NCI-H2196 treated with DMSO at 0.1 percent for 48 hours (cell line): ENCODE data around the gene SUPT20HL2.
"Not testable (repeated sequence)": the region's sequence is repeated elsewhere in the genome, so short reads cannot be mapped to it uniquely, and the experiment has no call there.

Experiments used
- DNase-seq: peaks from one replicate; lab custom pipeline; 2025; ENCODE audit not compliant: unreplicated experiment; lab: John Stamatoyannopoulos, UW

SUPT20HL2 gene

DNA sequence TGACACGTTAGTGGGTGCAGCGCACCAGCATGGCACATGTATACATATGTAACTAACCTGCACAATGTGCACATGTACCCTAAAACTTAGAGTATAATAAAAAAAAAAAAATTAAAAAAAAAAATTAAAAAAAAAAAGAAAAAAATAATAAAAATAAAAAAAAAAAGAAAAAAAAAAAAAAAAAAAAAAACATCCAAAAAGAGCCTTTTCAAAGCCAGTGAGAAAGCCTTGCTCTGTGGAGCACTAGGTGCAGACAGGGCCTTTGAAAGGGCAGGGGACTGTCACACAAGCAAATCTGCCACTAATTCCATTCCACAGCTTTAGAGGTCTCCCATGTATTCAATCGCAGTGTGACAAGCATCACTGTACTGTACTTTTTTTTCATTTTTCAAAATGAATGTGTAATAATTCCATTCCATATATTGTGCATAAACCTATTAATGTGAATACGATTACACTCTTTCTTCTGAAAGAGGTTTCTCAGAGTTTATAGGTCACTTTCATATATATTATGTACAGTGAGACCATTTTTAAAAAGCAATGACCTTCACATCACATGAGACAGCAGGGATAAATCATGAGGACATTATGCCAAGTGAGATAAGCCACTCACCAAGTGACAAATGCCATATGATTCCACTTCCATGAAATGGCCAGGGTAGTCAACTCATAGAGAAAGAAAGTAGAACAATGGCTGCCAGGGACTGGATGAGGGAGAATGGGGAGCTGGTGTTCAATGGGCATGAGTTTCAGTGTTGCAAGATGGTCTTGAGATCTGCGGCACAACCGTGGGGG, 4.1 kb downstream of the SUPT20HL2 start:
- DNase-seq: not testable (repeated sequence)

DNA sequence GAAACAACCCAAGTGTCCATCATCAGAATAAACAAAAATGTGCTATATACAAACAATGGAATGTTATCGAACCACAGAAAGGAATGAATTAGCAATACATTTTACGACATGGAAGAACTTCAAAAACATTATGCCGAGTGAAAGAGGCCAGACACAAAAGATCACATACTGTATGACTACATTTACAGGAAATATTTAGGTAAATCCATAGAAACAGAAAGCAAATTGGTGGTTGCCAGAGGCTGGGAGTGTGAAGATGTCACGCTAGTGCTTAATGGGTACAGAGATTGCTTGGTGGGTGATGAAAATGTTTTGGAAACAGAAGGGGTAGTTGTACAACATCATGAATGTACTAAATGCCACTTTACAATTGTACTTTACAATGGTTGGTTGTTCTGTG, 5.1 kb downstream of the SUPT20HL2 start:
- not testable (repeated sequence) for DNase-seq

GRCh38 chrX:24306440-24306839, 7.4 kb downstream of the SUPT20HL2 start:
- no peak for DNase-seq

DNA sequence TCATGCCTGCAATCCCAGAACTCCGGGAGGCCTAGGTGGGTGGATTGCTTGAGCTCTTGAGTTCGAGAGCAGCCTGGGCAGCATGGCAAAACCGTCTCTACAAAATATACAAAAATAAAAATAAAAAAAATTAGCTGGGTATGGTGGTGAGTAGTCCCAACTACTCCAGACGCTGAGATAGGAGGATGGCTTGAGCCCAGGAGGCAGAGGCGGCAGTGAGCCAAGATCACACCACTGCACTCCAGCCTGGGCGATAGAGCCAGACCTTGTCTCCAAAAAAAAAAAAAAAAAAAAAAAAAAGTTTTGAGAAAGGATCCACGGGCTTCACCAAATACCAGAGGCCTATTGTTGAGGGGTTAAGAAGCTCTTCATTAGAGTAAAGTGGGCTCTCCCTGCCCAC, 8.0 kb downstream of the SUPT20HL2 start:
- no peak for DNase-seq

DNA sequence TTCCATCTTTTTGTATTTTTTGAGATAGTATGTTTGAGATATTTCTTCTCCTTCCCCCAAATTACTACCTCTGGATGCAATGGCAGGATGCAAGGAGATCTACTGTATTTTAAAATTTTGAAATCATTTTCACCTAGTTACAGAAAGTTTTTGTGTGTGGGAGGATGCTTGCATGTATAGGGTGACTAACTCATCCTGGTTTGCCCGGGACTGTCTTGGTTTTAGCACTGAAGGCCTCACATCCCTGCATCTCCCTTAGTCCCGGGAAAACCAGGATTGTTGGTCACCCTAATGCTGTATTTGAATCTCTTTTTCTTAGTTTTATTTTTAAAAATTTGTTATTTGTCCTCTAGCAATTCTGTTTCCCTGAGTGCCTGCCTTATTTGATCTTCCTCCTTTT, 12.1 kb downstream of the SUPT20HL2 start:
- DNase-seq: no peak

DNA sequence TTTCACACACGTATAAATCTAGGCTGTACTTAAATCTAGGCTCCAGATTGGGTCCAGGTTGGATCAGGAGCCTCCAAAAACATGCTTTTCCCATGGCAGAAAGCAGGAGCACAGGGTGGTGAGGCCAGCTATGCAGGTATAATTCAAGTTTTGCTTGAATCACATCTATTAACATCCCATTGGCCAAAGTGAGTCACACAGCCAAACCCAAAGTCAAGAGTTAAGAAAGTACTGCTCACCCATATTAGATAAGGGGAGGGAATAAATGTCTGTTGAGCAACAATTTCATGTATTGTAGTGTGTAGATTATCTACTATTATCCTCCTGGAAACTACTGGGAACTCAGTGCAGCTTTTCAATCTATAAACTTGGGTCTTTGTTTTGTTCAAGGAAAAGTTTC, 12.8 kb downstream of the SUPT20HL2 start:
- no peak for DNase-seq

DNA sequence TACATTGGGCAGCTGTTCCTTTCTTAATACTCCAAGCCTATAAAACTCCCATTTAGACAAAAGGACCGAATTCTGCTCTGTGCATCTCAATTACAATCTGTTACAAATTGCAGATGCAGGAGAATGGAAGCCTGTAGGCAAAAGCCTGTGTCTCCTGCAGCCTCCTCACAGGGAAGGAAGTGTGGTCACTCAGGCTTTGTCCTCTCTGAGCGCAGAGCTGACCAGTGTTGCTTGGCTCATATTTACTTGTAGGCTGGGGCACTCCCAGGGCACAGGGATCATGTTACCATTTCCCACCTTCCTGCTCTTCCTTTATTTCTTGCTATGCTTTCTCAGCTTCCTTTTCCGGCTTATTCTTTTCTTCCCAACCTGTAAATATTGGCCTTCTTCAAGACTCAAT, 15.7 kb downstream of the SUPT20HL2 start:
- no peak for DNase-seq

GRCh38 chrX:24294619-24295018, 19.2 kb downstream of the SUPT20HL2 start:
- DNase-seq: no peak

DNA sequence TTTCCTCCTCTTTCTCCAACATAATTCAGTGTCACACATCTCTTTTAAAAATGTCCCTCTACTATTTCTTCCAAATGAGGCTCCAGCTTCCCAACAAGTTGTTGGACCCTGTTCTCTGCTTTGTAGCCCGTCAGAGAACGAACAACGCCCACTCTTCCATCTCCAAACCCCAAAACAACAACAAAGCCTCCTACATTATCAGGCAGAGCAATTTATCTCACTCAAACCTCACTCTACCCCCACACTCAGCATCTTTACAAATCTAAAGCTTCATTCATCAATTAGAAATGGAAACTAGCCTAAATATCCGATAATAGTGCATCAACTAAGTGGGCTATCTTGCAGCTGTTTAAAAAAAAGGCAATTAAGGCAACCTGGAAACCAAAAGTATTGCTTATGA, 20.5 kb downstream of the SUPT20HL2 start:
- DNase-seq: no peak

DNA sequence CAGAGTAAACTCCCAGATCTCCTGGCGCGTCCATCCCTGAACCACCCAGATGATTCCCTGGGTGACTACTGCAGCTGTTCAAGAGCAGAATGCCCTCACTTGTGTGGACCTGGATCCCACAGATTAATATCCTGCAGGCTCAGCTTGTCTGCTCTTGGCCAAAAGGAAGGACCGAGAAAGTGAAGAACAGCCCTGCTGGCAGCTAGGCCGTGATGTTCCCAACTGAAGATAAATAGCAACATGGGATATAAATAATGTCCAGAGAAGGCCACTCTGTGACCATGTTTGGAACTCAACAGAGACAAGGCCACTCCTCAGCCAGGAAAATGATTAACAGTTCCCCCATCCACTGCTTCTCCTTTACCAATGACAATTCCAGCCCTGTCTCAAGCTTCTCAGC, 21.5 kb downstream of the SUPT20HL2 start:
- no peak for DNase-seq

- DNase-seq: no peak
Measured at GRCh38 chrX:24285082-24285481, 28.8 kb downstream of the SUPT20HL2 start.

GRCh38 chrX:24283127-24283794, 30.6 kb downstream of the SUPT20HL2 start:
- no peak for DNase-seq

DNA sequence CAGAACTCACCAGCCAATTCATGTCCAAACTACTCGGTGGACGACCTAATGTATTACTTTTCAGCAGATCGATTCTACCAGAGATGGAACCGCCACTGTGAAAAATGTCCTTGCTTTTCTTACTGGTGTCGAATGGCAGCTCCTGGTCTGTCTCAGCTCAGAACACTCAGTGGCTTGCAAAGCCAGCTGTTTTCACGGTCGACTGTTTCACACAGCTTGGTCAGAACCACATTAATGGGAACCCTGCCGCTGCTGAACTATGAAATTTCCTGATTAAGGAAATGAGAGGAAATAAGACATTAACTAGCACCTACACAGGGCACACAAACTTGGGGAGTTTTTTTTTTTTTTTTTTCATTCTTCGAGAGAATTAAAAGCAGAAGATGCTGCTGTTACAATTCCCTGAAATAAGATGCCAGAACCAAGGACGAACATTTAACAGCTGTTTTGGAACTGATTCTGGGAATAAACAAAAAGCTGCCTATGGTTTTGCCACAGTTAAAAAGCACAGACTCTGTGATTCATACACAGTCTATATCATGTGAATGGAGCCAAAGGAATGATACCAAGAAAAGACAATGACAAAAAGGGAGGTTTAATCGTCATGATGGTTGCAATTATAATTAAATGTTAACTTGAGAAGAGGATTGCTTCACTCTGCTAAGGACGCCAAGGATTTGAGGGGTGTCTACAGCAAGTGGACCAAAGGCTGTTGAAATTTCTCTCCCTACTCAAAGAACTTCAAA, 31.3 kb downstream of the SUPT20HL2 start:
- no peak for DNase-seq

DNA sequence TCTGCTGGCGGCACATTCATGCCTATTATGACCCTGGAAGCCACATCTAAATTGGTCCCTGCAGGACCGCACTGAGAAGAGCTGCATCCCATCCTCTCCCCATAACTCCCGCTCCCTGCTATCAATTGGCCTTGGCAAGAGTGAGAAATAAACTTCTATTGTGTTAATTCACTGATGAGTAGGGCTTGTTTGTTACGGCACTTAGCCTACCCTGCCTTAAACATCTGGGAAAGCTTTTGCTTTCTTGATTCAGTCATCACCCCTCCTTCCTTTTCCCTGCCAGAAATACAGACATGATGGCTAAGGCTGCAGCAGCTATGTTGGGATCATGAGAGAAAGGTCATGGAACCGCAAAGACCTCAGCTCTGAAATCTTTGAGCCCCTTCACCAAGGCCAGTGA, 36.5 kb downstream of the SUPT20HL2 start:
- DNase-seq: no peak

- no peak for DNase-seq
Measured at GRCh38 chrX:24276015-24276414, 37.9 kb downstream of the SUPT20HL2 start.

DNA sequence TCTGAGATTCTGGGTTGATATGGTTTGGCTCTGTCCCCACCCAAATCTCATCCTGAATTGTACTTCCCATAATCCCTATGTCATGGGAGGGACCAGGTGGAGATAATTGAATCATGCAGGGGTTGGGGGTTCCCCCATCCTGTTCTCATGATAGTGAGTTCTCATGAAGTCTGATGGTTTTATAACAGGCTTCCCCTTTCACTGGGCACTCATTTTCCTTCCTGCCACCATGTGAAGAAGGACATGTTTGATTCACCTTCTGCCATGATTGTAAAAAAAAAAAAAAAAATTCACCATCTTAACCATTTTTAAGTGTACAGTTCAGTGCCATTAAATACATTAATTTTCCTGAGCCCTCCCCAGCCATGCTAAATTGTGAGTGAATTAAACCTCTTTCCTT, 42.6 kb downstream of the SUPT20HL2 start:
- no peak for DNase-seq

- no peak for DNase-seq
Measured at GRCh38 chrX:24268786-24269185, 45.1 kb downstream of the SUPT20HL2 start.

DNA sequence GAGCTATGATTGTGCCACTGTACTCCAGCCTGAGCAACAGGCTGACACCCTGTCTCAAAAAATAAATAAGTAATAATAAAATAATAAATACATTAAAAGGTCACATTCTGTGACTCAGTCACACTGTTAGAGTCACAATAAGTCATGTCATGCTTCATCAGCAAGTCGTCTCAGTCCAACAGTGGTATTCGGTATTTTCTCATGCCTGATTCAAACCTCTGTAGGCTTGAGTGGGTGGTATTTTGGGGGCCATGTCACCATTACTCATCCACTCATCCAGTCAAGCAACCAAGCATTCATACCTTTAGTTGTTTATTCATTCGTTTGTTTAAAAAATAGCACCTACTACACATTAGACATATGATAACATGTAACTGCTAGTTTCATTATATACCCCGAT, 46.9 kb downstream of the SUPT20HL2 start:
- DNase-seq: no peak

GRCh38 chrX:24264383-24264782, 49.5 kb downstream of the SUPT20HL2 start:
- DNase-seq: no peak

- no peak for DNase-seq
Measured at GRCh38 chrX:24262309-24262708, 51.6 kb downstream of the SUPT20HL2 start.
